ENCODE data around the gene ITGB5.

The ITGB5 gene

GRCh38 chr3:124859025-124859424 is 28.1 kb downstream of the ITGB5 start:
- DNase-seq (ENCODE audit: low spot score): no peak
- H3K36me3 Mint-ChIP-seq (ENCODE audit: low read depth): no peaks in the 10 kb centered on the region
- H3K4me3 Mint-ChIP-seq: no peak overlapping the region
- H3K4me1 Mint-ChIP-seq (ENCODE audit: low read depth): no peaks in the 10 kb centered on the region
- no peaks in the 10 kb centered on the region for H3K9me3 Mint-ChIP-seq
- H3K27ac Mint-ChIP-seq: no peak overlapping the region
- H3K27me3 Mint-ChIP-seq (ENCODE audit: low read depth): peaks cover 18% of the 10 kb centered on the region

GRCh38 chr3:124858275-124858674 is 28.9 kb downstream of the ITGB5 start:
- no peak overlapping the region for H3K4me3 Mint-ChIP-seq
- H3K27ac Mint-ChIP-seq: no peak overlapping the region
- DNase-seq (ENCODE audit: low spot score): no peak
- H3K9me3 Mint-ChIP-seq: no peaks in the 10 kb centered on the region
- H3K4me1 Mint-ChIP-seq (ENCODE audit: low read depth): no peaks in the 10 kb centered on the region
- H3K36me3 Mint-ChIP-seq (ENCODE audit: low read depth): no peaks in the 10 kb centered on the region
- peaks cover 20% of the 10 kb centered on the region for H3K27me3 Mint-ChIP-seq (ENCODE audit: low read depth)

- no peak overlapping the region for H3K4me3 Mint-ChIP-seq
- no peak for DNase-seq (ENCODE audit: low spot score)
- no peaks in the 10 kb centered on the region for H3K9me3 Mint-ChIP-seq
- H3K36me3 Mint-ChIP-seq (ENCODE audit: low read depth): no peaks in the 10 kb centered on the region
- H3K27ac Mint-ChIP-seq: no peak overlapping the region
- no peaks in the 10 kb centered on the region for H3K4me1 Mint-ChIP-seq (ENCODE audit: low read depth)
- peaks cover 26% of the 10 kb centered on the region for H3K27me3 Mint-ChIP-seq (ENCODE audit: low read depth)
Measured at GRCh38 chr3:124856677-124857076, 30.5 kb downstream of the ITGB5 start.

DNA sequence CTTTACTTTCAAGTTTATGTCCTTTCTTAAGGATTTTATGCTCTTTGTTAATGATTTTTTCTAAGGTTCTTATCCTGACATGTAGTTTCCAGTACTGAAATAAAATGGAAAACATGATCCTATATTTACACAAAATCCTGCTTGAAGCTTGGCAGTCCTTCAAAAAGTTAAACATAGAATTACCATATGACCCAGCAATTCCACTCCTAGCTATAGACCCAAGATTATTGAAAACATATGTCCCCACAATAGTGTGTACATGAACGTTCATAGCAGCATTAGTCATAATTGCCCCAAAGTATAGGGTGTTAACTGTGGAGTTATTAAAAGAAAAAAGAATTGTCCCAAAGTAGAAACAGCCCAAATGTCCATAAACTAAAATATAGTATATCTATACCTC is 33.2 kb downstream of the ITGB5 start:
- Mint-ChIP-seq H3K27me3 (ENCODE audit: low read depth) (peaks cover 24% of the 10 kb centered on the region), H3K36me3 (ENCODE audit: low read depth) (no peaks in the 10 kb centered on the region), H3K4me3 (no peak overlapping the region), H3K27ac (no peak overlapping the region), H3K4me1 (ENCODE audit: low read depth) (no peaks in the 10 kb centered on the region), H3K9me3 (no peaks in the 10 kb centered on the region)
- DNase-seq (ENCODE audit: low spot score): no peak

DNA sequence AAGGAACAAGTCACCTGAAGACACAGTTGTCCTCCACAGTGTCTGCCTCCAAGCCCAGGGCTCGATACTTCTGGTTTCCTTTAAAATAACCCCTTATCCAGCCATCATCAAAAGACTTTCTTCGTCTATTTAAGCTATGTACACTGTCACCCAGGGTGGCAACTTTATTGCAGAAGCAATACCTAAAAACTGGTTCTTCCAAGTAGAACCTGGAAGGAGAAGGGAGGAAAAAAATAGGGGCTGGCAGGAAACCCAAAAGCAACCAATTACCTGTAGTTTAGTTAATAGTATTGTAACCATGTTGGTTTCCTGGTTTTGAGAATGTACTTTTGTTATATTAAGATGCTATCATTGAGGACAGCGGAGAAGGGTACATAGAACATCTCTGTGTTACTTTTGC is 33.7 kb downstream of the ITGB5 start:
- Mint-ChIP-seq H3K27ac (no peak overlapping the region), H3K36me3 (ENCODE audit: low read depth) (no peaks in the 10 kb centered on the region), H3K4me1 (ENCODE audit: low read depth) (no peaks in the 10 kb centered on the region)

DNA sequence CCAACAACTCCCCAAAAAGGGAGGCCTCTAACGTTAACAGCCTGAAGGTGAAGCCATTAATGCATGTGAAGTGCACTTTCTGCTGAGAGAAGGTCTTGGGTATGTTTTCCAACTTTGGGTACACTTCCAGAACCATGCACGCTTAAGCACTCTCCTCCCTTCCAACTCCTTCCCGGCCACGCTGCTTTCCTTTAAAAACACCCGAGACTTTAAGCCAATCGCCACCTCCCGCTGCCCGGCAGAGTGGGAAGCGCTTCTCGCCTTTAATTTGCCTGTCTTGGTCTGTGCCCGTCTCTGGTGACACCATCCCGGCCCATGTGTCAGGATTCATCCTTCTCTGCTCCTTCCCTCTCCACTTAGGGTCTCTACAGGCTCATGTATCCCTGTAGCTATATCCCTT is 35.3 kb downstream of the ITGB5 start:
- no peak overlapping the region for H3K27ac Mint-ChIP-seq
- H3K9me3 Mint-ChIP-seq: no peaks in the 10 kb centered on the region
- H3K36me3 Mint-ChIP-seq (ENCODE audit: low read depth): no peaks in the 10 kb centered on the region
- H3K4me1 Mint-ChIP-seq (ENCODE audit: low read depth): no peaks in the 10 kb centered on the region
- H3K4me3 Mint-ChIP-seq: no peak overlapping the region
- DNase-seq (ENCODE audit: low spot score): no peak
- peaks cover 21% of the 10 kb centered on the region for H3K27me3 Mint-ChIP-seq (ENCODE audit: low read depth)

More for the DNA sequence above, 33.7 kb downstream of the ITGB5 start:
- no peaks in the 10 kb centered on the region for H3K9me3 Mint-ChIP-seq
- H3K4me3 Mint-ChIP-seq: no peak overlapping the region
- no peak for DNase-seq (ENCODE audit: low spot score)
- peaks cover 22% of the 10 kb centered on the region for H3K27me3 Mint-ChIP-seq (ENCODE audit: low read depth)

DNA sequence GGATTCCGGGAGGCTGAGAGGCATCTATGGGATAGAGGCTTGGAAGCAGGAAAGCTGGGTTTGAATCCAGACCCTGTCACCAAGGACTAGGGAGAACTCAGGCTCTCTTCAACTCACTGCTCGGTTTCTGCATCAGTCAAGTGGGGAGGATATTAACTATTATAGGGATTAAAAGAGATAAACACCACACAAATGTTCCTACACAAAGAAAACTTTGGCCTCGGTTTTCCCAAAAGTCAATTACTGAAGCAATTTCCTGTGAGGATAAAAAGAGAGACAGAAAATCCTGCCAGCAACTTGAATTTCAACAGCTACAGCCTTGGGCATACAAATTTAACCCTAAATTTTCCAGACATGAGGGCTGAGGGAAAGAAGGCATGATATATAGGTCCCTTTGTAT is 36.0 kb downstream of the ITGB5 start:
- Mint-ChIP-seq H3K27me3 (ENCODE audit: low read depth) (peaks cover 18% of the 10 kb centered on the region), H3K9me3 (no peaks in the 10 kb centered on the region), H3K4me3 (no peak overlapping the region), H3K4me1 (ENCODE audit: low read depth) (no peaks in the 10 kb centered on the region), H3K27ac (no peak overlapping the region), H3K36me3 (ENCODE audit: low read depth) (no peaks in the 10 kb centered on the region)
- no peak for DNase-seq (ENCODE audit: low spot score)

DNA sequence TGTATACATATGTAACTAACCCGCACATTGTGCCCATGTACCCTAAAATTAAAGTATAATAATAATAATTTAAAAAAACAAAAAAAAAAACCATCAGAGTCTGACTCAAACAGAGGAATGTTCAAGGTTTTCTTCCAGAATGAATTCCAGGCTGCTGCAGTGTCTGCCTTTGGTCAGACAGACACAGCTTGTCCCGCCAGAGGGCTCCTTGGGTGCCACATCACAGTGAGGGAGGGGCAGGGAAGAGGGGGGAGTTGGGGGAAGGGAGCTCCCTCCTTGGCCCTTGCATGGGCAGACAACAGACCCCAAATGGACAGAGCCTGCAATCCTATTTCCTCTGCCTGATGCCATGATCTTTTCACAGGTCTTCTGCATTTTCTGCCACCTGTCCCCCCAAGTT is 36.5 kb downstream of the ITGB5 start:
- Mint-ChIP-seq H3K4me1 (ENCODE audit: low read depth) (no peaks in the 10 kb centered on the region), H3K4me3 (no peak overlapping the region), H3K27ac (no peak overlapping the region), H3K9me3 (no peaks in the 10 kb centered on the region), H3K36me3 (ENCODE audit: low read depth) (no peaks in the 10 kb centered on the region), H3K27me3 (ENCODE audit: low read depth) (peaks cover 15% of the 10 kb centered on the region)
- no peak for DNase-seq (ENCODE audit: low spot score)

DNA sequence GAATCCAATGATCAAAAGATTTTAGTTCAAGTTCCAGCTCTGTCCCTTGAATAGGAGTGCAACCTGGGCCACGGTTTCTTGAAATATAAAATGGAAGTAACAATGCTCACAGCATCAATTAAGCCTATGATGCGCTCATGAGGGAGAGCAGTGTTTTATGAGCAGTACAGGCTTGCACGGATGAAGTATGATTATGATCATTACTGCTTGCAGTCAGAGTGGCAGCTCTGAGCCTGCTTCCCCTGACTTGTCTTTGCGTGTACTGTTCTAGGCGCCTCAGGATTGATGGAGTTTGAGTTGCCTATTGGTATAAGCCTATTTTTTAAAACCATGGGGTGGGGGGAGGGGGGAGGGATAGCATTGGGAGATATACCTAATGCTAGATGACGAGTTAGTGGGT is 37.0 kb downstream of the ITGB5 start:
- Mint-ChIP-seq H3K4me1 (ENCODE audit: low read depth) (no peaks in the 10 kb centered on the region), H3K27me3 (ENCODE audit: low read depth) (peaks cover 13% of the 10 kb centered on the region), H3K9me3 (no peaks in the 10 kb centered on the region), H3K4me3 (no peak overlapping the region), H3K36me3 (ENCODE audit: low read depth) (no peaks in the 10 kb centered on the region), H3K27ac (no peak overlapping the region)
- DNase-seq (ENCODE audit: low spot score): no peak

GRCh38 chr3:124848300-124848699 is 38.9 kb downstream of the ITGB5 start:
- H3K36me3 Mint-ChIP-seq (ENCODE audit: low read depth): no peaks in the 10 kb centered on the region
- no peak overlapping the region for H3K4me3 Mint-ChIP-seq
- no peak overlapping the region for H3K27ac Mint-ChIP-seq
- no peaks in the 10 kb centered on the region for H3K4me1 Mint-ChIP-seq (ENCODE audit: low read depth)
- H3K9me3 Mint-ChIP-seq: no peaks in the 10 kb centered on the region
- DNase-seq (ENCODE audit: low spot score): no peak
- peaks cover 10% of the 10 kb centered on the region for H3K27me3 Mint-ChIP-seq (ENCODE audit: low read depth)

GRCh38 chr3:124847863-124848262 is 39.3 kb downstream of the ITGB5 start:
- H3K36me3 Mint-ChIP-seq (ENCODE audit: low read depth): no peaks in the 10 kb centered on the region
- H3K9me3 Mint-ChIP-seq: no peaks in the 10 kb centered on the region
- H3K4me3 Mint-ChIP-seq: no peak overlapping the region
- H3K27me3 Mint-ChIP-seq (ENCODE audit: low read depth): peaks cover 11% of the 10 kb centered on the region
- no peaks in the 10 kb centered on the region for H3K4me1 Mint-ChIP-seq (ENCODE audit: low read depth)
- no peak for DNase-seq (ENCODE audit: low spot score)
- H3K27ac Mint-ChIP-seq: no peak overlapping the region

GRCh38 chr3:124847051-124847450 is 40.1 kb downstream of the ITGB5 start:
- Mint-ChIP-seq H3K4me3 (no peak overlapping the region), H3K27ac (no peak overlapping the region), H3K36me3 (ENCODE audit: low read depth) (no peaks in the 10 kb centered on the region), H3K27me3 (ENCODE audit: low read depth) (peaks cover 10% of the 10 kb centered on the region), H3K9me3 (no peaks in the 10 kb centered on the region), H3K4me1 (ENCODE audit: low read depth) (no peaks in the 10 kb centered on the region)
- DNase-seq (ENCODE audit: low spot score): no peak

DNA sequence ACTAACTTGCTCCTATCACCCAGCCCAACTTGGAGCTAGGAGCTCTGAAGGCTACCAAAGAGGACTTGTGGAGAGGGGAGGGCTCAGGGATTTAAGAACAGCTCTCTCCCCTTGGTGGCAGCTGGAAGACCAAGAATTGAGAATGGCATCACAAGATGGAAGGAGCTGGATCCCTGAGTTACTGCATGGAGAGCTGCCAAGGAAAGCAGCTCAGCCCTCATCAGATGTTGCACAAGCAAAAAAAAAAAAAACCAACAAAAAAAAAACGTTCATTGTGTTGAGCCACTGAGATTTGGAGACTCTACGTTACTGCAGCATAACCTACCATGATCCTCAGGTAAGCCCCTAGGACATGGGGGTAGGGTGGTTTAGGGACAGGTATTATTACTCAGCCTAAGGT is 41.0 kb downstream of the ITGB5 start:
- Mint-ChIP-seq H3K27me3 (ENCODE audit: low read depth) (peaks cover 9% of the 10 kb centered on the region), H3K36me3 (ENCODE audit: low read depth) (no peaks in the 10 kb centered on the region), H3K27ac (no peak overlapping the region), H3K4me3 (no peak overlapping the region), H3K9me3 (no peaks in the 10 kb centered on the region), H3K4me1 (ENCODE audit: low read depth) (no peaks in the 10 kb centered on the region)
- no peak for DNase-seq (ENCODE audit: low spot score)

- Mint-ChIP-seq H3K9me3 (no peaks in the 10 kb centered on the region), H3K4me1 (ENCODE audit: low read depth) (no peaks in the 10 kb centered on the region), H3K36me3 (ENCODE audit: low read depth) (no peaks in the 10 kb centered on the region), H3K4me3 (no peak overlapping the region), H3K27me3 (ENCODE audit: low read depth) (peaks cover 10% of the 10 kb centered on the region), H3K27ac (no peak overlapping the region)
- DNase-seq (ENCODE audit: low spot score): no peak
Measured at GRCh38 chr3:124845406-124845805, 41.8 kb downstream of the ITGB5 start.

- no peaks in the 10 kb centered on the region for H3K36me3 Mint-ChIP-seq (ENCODE audit: low read depth)
- DNase-seq (ENCODE audit: low spot score): no peak
- H3K27me3 Mint-ChIP-seq (ENCODE audit: low read depth): peaks cover 10% of the 10 kb centered on the region
- H3K9me3 Mint-ChIP-seq: no peaks in the 10 kb centered on the region
- no peaks in the 10 kb centered on the region for H3K4me1 Mint-ChIP-seq (ENCODE audit: low read depth)
- H3K27ac Mint-ChIP-seq: no peak overlapping the region
- H3K4me3 Mint-ChIP-seq: no peak overlapping the region
Measured at GRCh38 chr3:124843506-124844177, 43.5 kb downstream of the ITGB5 start.
